IMR-90 (cell line): ENCODE measurements around the gene TPX2. TPM values are rescaled to one million over a fixed set of nuclear protein-coding genes. Genes with fewer than 3 reads are reported as not detected.

Experiments
- CEBPB ChIP-seq: IDR thresholded peaks from 2 replicates; pipeline ENCODE4 v1.6.1; 2012; ENCODE audit warnings: low read depth, low read length, improper control_type of control experiment
- CTCF ChIP-seq: conservative IDR thresholded peaks from 2 replicates; pipeline ENCODE4 v1.5.1; 2012; ENCODE audit warnings: mild to moderate bottlenecking, low read depth, low read length, improper control_type of control experiment
- MAFK ChIP-seq: IDR thresholded peaks from 2 replicates; pipeline ENCODE4 v1.6.1; 2012; ENCODE audit warnings: low read depth, low read length, improper control_type of control experiment
- MAZ ChIP-seq: IDR thresholded peaks from 2 replicates; pipeline ENCODE4 v1.6.1; 2012; ENCODE audit warnings: low read depth, mild to moderate bottlenecking, low read length, improper control_type of control experiment, moderate library complexity, borderline replicate concordance
- NFE2L2 ChIP-seq: fragments of 150-350 bp; IDR thresholded peaks from 2 replicates; pipeline ENCODE4 v1.6.1; 2016; ENCODE audit warnings: low read depth, mild to moderate bottlenecking, low read length
- RAD21 ChIP-seq: IDR thresholded peaks from 2 replicates; pipeline ENCODE4 v1.6.1; 2012; ENCODE audit warnings: low read length, improper control_type of control experiment
- RFX5 ChIP-seq: IDR thresholded peaks from 2 replicates; pipeline ENCODE4 v1.8.0; 2012; ENCODE audit warnings: low read depth, mild to moderate bottlenecking, low read length, moderate library complexity
- polyA plus RNA-seq, 3 experiments: library from polyadenylated mRNA; depleted of rRNA; stranded (reverse); fragments of >200 nt; gene quantifications; 2 replicates each; pipeline ENCODE4 v1.2.3, GENCODE V29; 2012; ENCODE audit warnings: low replicate concordance in 1 of 3
- total RNA-seq: library from RNA; depleted of rRNA; stranded (reverse); fragments of >200 nt; gene quantifications from 2 replicates; pipeline ENCODE4 v1.2.3, GENCODE V29; 2012

Gene TPX2
- total and polyA plus RNA-seq, 2 of the 4 experiments (the other 2 are of a cell fraction) = 28.5 to 72.2 TPM

- TF ChIP-seq CTCF (no peak), RAD21 (no peak), MAFK (no peak), NFE2L2 (no peak), CEBPB (no peak), RFX5 (no peak), MAZ (no peak)
These were observed 23.3 kb upstream of the TPX2 start (continued) for GRCh38 chr20:31715766-31716165.
